HuH-7.5 (cell line): ENCODE data around the gene PPP1R12A.
"Not testable (repeated sequence)": the region's sequence is repeated elsewhere in the genome, so short reads cannot be mapped to it uniquely, and the experiment has no call there.

Experiments
- DNase-seq: peaks from one replicate; pipeline ENCODE4 v3.0.0; 2011; ENCODE audit warnings: low spot score

The PPP1R12A gene

GRCh38 chr12:79841248-79841877 is 93.5 kb downstream of the PPP1R12A start:
- DNase-seq, result no peak

GRCh38 chr12:79838359-79838758 is 96.5 kb downstream of the PPP1R12A start:
- DNase-seq, result no peak

GRCh38 chr12:79837575-79837974 is 97.3 kb downstream of the PPP1R12A start:
- no peak for DNase-seq

GRCh38 chr12:79835377-79835843 is 99.5 kb downstream of the PPP1R12A start:
- no peak for DNase-seq

GRCh38 chr12:79834712-79835376 is 100.1 kb downstream of the PPP1R12A start:
- no peak for DNase-seq

- no peak for DNase-seq
Observed at GRCh38 chr12:79830440-79830839, 104.5 kb downstream of the PPP1R12A start.

GRCh38 chr12:79828924-79829323 is 106.0 kb downstream of the PPP1R12A start:
- DNase-seq, result no peak

GRCh38 chr12:79827484-79827883 is 107.4 kb downstream of the PPP1R12A start:
- no peak for DNase-seq

- no peak for DNase-seq
Observed at GRCh38 chr12:79826267-79827128, 108.4 kb downstream of the PPP1R12A start.

GRCh38 chr12:79822475-79822874 is 112.4 kb downstream of the PPP1R12A start:
- no peak for DNase-seq

- DNase-seq, result no peak
Observed at GRCh38 chr12:79818856-79819255, 116.0 kb downstream of the PPP1R12A start.

GRCh38 chr12:79784366-79785065 is 150.4 kb downstream of the PPP1R12A start:
- not testable (repeated sequence) for DNase-seq

- no peak for DNase-seq
Observed at GRCh38 chr12:79782172-79782900, 152.6 kb downstream of the PPP1R12A start.

- DNase-seq, result no peak
Observed at GRCh38 chr12:79778802-79779448, 156.0 kb downstream of the PPP1R12A start.

GRCh38 chr12:79776111-79776510 is 158.8 kb downstream of the PPP1R12A start:
- DNase-seq, result no peak

GRCh38 chr12:79775355-79776027 is 159.4 kb downstream of the PPP1R12A start:
- no peak for DNase-seq

- no peak for DNase-seq
Observed at GRCh38 chr12:79773896-79774295, 161.0 kb downstream of the PPP1R12A start.

GRCh38 chr12:79769860-79770485 is 164.9 kb downstream of the PPP1R12A start:
- no peak for DNase-seq

- DNase-seq, result no peak
Observed at GRCh38 chr12:79769189-79769859, 165.6 kb downstream of the PPP1R12A start.
